ENCODE results near the gene SLC22A4.

GRCh38 chr5:132280371-132281240 lies 13.6 kb upstream of the SLC22A4 start:
- TF ChIP-seq POLR2AphosphoS5 (IDR thresholded peaks at IDR 0.05) (no peak), CTCF (IDR thresholded peaks at IDR 0.05) (no peak)
